Kidney (tissue), 14 donors: ENCODE measurements around the gene SCCPDH. TPM values are rescaled to one million over a fixed set of nuclear protein-coding genes. Genes with fewer than 3 reads are reported as not detected.

Source experiments
- DNase-seq, 5 donors: peaks; one replicate each; pipeline ENCODE4 v3.0.0-alpha.2; 2013 to 2020
- FAIRE-seq: peaks from 2 replicates; lab custom pipeline; 2012; peaks lifted over from hg19 to GRCh38; lab: Jason Lieb, UNC
- H3K27ac ChIP-seq, 2 donors: one replicate each; pipeline ENCODE4 v1.7.0; 2013; ENCODE audit warnings: low read depth in 2 of 2, low read length in 2 of 2, inconsistent platforms in 1 of 2
- H3K27me3 ChIP-seq: one replicate; pipeline ENCODE4 v1.7.1; 2013; ENCODE audit warnings: low read length, inconsistent platforms; ENCODE audit not compliant: control insufficient read depth, insufficient read depth
- H3K36me3 ChIP-seq, 3 donors: one replicate each; pipeline versions ENCODE4 v1.7.0 to v1.7.1; 2013; ENCODE audit warnings: low read length in 3 of 3, control low read depth in 1 of 3, inconsistent platforms in 1 of 3; ENCODE audit not compliant: insufficient read depth in 3 of 3, control insufficient read depth in 2 of 3
- H3K4me1 ChIP-seq, 3 donors: one replicate each; pipeline versions ENCODE4 v1.7.0 to v1.7.1; 2013; ENCODE audit warnings: low read length in 3 of 3, inconsistent platforms in 1 of 3, low read depth in 1 of 3; ENCODE audit not compliant: control insufficient read depth in 2 of 3, insufficient read depth in 2 of 3
- H3K4me3 ChIP-seq, 3 donors: one replicate each; pipeline versions ENCODE4 v1.7.0 to v1.8.1; 2013; ENCODE audit warnings: low read length in 3 of 3, control low read depth in 1 of 3, inconsistent platforms in 1 of 3
- H3K9ac ChIP-seq, 3 donors: one replicate each; pipeline versions ENCODE4 v1.7.0 to v1.7.1; 2013; ENCODE audit warnings: low read length in 3 of 3, control low read depth in 1 of 3, inconsistent platforms in 1 of 3
- H3K9me3 ChIP-seq, 3 donors: one replicate each; pipeline versions ENCODE4 v1.7.0 to v1.7.1; 2013; ENCODE audit warnings: low read length in 3 of 3, control low read depth in 1 of 3, inconsistent platforms in 1 of 3; ENCODE audit not compliant: control insufficient read depth in 2 of 3, insufficient read depth in 1 of 3
- CTCF ChIP-seq: IDR thresholded peaks from 3 replicates; pipeline ENCODE4 v1.5.1; 2012; ENCODE audit warnings: mild to moderate bottlenecking, moderate library complexity, borderline replicate concordance; ENCODE audit not compliant: insufficient read depth; ENCODE audit errors: extremely low read depth
- intact Hi-C: fragments of 100-400 bp; cut with DNase I; formaldehyde crosslinking; loops from one replicate; pipeline ENCODE4 v1.11.1; 2022
- polyA plus RNA-seq: library from polyadenylated mRNA; stranded (reverse); fragments of 350-450 nt; fragmentation: Illumina TruSeq; extraction: RNeasy Lipid Tissue Mini Kit (QIAGEN cat#74804); gene quantifications from one replicate; pipeline ENCODE4 v1.2.3, GENCODE V29; 2014; ENCODE audit warnings: low read depth, low replicate concordance; ENCODE audit not compliant: insufficient read depth
- total RNA-seq: library from RNA; stranded (reverse); fragmentation: NEBNext Ultra II Directional; extraction: Animal tissue kit (Norgen Biotek cat#: 25700); gene quantifications from one replicate; pipeline ENCODE4 v1.2.1, GENCODE V29; 2021
- donor health status: control.
- donor health status: control.
- donor health status: control.
- donor health status: control.
- donor health status: control.
- donor health status: DM: yes; HTN: yes; CAD: no.
- donor health status: Normal renal cell carcinoma (clear cell type).

SCCPDH gene
- total and polyA plus RNA-seq, 2 donors from 2014 or later: 37.2 to 48.6 TPM

DNA sequence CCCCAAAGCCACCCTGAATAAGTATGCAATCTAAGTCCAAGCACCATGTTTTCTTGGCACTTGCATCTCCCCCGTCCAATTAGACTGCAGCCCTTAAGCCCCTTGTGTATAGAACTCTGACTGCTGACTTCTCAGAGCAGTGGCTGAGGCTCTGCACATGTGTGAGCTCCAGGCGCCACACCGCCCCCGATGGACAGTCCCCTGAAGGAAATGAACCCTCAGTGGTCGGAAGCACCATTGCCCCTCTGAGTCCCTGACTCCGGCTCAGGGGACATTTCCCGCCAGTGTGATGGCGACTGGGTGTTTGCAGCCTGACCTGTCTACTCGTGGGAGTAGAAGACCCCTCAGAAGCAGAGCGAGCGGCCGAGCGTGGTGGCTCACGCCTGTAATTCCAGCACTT lies 37.2 kb upstream of the SCCPDH start:
- Histone ChIP-seq H3K36me3 (no peaks in the 10 kb centered on the region), H3K27me3 (no peaks in the 10 kb centered on the region), H3K4me1 (peaks cover 0 to 6% (median 0%) of the 10 kb centered on the region in 3 donors), H3K9me3 (no peaks in the 10 kb centered on the region), H3K27ac (no peak overlapping the region), H3K4me3 (no peak overlapping the region), H3K9ac (no peak overlapping the region)
- no peak for TF ChIP-seq CTCF
- FAIRE-seq (no peak), DNase-seq (no peak)
- intact Hi-C loops: no loop called here

DNA sequence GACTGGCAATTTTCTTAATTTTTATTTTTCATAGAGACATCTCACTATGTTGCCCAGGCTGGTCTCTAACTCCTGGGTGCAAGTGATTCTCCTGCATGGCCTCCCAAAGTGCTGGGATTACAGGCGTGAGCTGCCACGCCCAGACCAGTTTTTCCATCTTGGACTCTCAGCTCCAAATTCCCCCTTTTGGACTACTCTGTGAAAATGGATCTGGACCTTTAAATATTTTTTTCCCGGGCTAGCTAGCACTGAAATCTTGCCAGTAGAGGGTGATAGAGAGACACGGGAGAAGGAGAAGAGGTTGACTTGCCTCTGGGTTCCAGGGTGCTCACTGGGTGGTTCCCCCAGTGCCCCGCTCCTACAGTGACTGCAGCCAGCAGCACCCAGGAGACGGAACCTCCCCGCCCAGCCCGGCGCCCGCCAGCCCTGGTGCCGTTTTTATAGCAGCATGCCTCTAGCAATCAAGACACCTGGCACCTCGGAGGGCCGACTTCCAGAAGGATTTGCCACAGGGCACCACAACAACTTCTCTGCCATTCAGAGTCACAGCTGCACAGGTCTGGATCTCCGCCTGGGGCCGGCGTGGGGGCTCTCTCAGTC lies 34.7 kb upstream of the SCCPDH start:
- peak; percentile 81 for TF ChIP-seq CTCF
- peak overlapping the region in 1 of 3 donors; percentile 63 for H3K4me3 ChIP-seq
- H3K9me3 ChIP-seq: peaks cover 0 to 6% (median 0%) of the 10 kb centered on the region in 3 donors
- peak; percentile 57 to 88 (median 81) for DNase-seq
- H3K9ac ChIP-seq: peak overlapping the region in 1 of 3 donors; percentile 40
- FAIRE-seq: no peak
- no peaks in the 10 kb centered on the region for H3K36me3 ChIP-seq
- intact Hi-C loops: no loop called here
- H3K4me1 ChIP-seq: peaks cover 0 to 2% (median 0%) of the 10 kb centered on the region in 3 donors
- no peaks in the 10 kb centered on the region for H3K27me3 ChIP-seq
- H3K27ac ChIP-seq: no peak overlapping the region

GRCh38 chr1:246690100-246690499 lies 34.1 kb upstream of the SCCPDH start:
- intact Hi-C loops: no loop called here
- FAIRE-seq (no peak), DNase-seq (no peak)
- H3K36me3 ChIP-seq: no peaks in the 10 kb centered on the region
- peaks cover 0 to 2% (median 0%) of the 10 kb centered on the region in 3 donors for H3K4me1 ChIP-seq
- TF ChIP-seq CTCF: no peak
- H3K27ac ChIP-seq: no peak overlapping the region
- H3K9ac ChIP-seq: no peak overlapping the region
- no peak overlapping the region for H3K4me3 ChIP-seq
- peaks cover 0 to 9% (median 0%) of the 10 kb centered on the region in 3 donors for H3K9me3 ChIP-seq
- no peaks in the 10 kb centered on the region for H3K27me3 ChIP-seq
